ENCODE measurements around the gene VAC14.
A peak's percentile ranks its signal among the peaks of the same experiment; 100 is the strongest.

VAC14 gene

DNA sequence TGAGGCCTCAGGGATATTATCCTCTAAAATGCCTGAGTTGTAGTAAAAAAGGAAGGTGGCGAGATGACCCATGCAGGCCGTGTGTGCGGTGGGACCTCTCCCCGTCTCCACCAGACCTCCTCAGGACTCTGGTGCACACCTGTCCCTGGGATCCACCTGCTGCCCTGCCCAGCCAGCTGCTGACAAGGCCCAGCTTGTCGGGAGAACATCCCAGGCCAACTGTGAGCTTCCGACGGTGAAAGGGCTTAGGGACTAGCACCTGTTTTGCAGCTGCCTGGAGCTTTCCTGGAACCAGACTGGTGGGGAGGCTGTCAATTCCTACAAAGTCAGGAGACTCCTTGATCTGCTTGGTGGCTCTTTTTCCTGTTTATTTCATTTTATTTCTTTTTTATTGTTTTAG is 143.0 kb downstream of the VAC14 start:
- DNase-seq (ENCODE audit: low read depth): no peak
- no peak overlapping the region for H3K4me3 ChIP-seq (replicated peaks; ENCODE audit: low read depth, low read length)
- TF ChIP-seq, protein P1, sequence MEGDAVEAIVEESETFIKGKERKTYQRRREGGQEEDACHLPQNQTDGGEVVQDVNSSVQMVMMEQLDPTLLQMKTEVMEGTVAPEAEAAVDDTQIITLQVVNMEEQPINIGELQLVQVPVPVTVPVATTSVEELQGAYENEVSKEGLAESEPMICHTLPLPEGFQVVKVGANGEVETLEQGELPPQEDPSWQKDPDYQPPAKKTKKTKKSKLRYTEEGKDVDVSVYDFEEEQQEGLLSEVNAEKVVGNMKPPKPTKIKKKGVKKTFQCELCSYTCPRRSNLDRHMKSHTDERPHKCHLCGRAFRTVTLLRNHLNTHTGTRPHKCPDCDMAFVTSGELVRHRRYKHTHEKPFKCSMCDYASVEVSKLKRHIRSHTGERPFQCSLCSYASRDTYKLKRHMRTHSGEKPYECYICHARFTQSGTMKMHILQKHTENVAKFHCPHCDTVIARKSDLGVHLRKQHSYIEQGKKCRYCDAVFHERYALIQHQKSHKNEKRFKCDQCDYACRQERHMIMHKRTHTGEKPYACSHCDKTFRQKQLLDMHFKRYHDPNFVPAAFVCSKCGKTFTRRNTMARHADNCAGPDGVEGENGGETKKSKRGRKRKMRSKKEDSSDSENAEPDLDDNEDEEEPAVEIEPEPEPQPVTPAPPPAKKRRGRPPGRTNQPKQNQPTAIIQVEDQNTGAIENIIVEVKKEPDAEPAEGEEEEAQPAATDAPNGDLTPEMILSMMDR (IDR thresholded peaks at IDR 0.05; ENCODE audit: low read length, missing control alignments): no peak

GRCh38 chr16:70656712-70657263 is 144.2 kb downstream of the VAC14 start:
- DNase-seq (ENCODE audit: low read depth): no peak
- H3K4me3 ChIP-seq (replicated peaks; ENCODE audit: low read depth, low read length): no peak overlapping the region
- TF ChIP-seq, protein P1 (IDR thresholded peaks at IDR 0.05; ENCODE audit: low read length, missing control alignments): no peak

DNA sequence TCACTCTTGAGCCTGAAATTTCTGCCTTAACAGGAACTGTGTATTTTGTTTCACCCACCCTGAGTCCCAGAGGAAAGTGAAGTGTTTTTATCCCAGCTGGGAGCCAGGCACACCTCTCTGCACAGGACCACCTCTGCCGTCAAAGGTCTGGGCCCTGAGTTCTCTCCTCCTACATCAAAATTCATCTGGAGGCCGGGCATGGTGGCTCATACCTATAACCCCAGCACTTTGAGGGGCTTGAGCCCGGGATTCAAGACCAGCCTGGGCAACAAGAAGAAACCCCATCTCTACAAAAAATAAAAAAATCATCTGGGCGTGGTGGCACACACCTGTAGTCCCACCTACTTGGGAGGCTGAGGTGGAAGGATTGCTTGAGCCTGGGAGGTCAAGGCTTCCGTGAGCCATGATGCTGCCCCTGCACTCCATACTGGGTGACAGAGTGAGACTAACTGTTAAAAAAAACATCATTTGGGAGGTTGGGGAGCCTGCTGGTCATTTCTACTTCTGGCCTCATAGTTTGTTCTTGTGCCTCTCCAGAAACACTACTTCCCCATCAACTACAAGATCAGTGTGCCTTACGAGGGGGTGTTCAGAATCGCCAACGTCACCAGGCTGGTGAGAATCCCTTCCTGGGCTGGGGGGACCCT is 144.8 kb downstream of the VAC14 start:
- no peak for DNase-seq (ENCODE audit: low read depth)
- H3K4me3 ChIP-seq (replicated peaks; ENCODE audit: low read depth, low read length): no peak overlapping the region
- TF ChIP-seq, protein P1 (IDR thresholded peaks at IDR 0.05; ENCODE audit: low read length, missing control alignments): no peak

GRCh38 chr16:70653809-70654771 is 146.9 kb downstream of the VAC14 start:
- DNase-seq (ENCODE audit: low read depth): peak; percentile 90
- H3K4me3 ChIP-seq (replicated peaks; ENCODE audit: low read depth, low read length): peak overlapping the region; percentile 38
- TF ChIP-seq, protein P1 (IDR thresholded peaks at IDR 0.05; ENCODE audit: low read length, missing control alignments): peak; percentile 84

GRCh38 chr16:70653406-70653805 is 147.6 kb downstream of the VAC14 start:
- H3K4me3 ChIP-seq (replicated peaks; ENCODE audit: low read depth, low read length): no peak overlapping the region
- no peak for DNase-seq (ENCODE audit: low read depth)
- TF ChIP-seq, protein P1 (IDR thresholded peaks at IDR 0.05; ENCODE audit: low read length, missing control alignments): no peak

DNA sequence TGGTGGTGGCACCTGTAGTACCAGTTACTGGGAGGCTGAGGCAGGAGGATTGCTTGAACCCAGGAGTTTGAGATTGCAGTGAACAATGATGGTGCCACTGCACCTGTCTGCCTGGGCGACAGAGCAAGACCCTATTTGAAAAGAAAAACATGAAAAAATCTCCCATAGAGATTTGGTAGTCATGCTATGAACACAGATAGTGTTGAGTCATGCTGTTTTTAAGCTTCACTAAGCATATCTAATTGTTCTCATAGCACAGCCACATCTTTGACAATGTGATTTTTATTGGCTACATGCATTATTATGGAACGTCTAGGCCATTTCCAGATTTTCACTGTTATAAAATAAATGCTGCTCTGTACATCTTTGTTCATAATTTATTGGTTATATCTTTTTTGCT is 148.6 kb downstream of the VAC14 start:
- TF ChIP-seq, protein P1 (IDR thresholded peaks at IDR 0.05; ENCODE audit: low read length, missing control alignments): no peak
- peak; percentile 8 for DNase-seq (ENCODE audit: low read depth)
- no peak overlapping the region for H3K4me3 ChIP-seq (replicated peaks; ENCODE audit: low read depth, low read length)

Data from fibroblast of pulmonary artery (primary cell).